Endothelial cell of umbilical vein (primary cell): Measurements from ENCODE around the gene ASPHD1. TPM values are rescaled to one million over a fixed set of nuclear protein-coding genes. Genes with fewer than 3 reads are reported as not detected.

Experiments
- BruUV-seq: library from RNA; stranded (reverse); fragments of 400-500 nt; replicated peaks from 2 replicates; lab custom pipeline; 2021; lab: Mats Ljungman, UMichigan
- CTCF ChIA-PET: fragments of 300-600, 350-600 bp; sonication (Branson Sonifier 250); formaldehyde crosslinking; loops from one replicate; lab custom pipeline; 2021; ENCODE audit warnings: antibody characterized with exemption, inconsistent platforms; lab: Charles Lee
- POLR2A ChIA-PET: fragments of 300-600, 350-600 bp; sonication (Branson Sonifier 250); formaldehyde crosslinking; loops from one replicate; lab custom pipeline; 2021; ENCODE audit warnings: antibody characterized with exemption, inconsistent platforms; lab: Charles Lee
- DNase-seq: peaks from one replicate; pipeline ENCODE4 v3.0.0-alpha.2; 2011; ENCODE audit warnings: low read depth, low spot score
- FAIRE-seq: peaks from 2 replicates; lab custom pipeline; 2011; peaks lifted over from hg19 to GRCh38; lab: Jason Lieb, UNC
- H2AFZ ChIP-seq: 2 replicates; pipeline ENCODE4 v1.6.0; 2012; ENCODE audit warnings: low read depth, low read length, control low read depth, inconsistent platforms
- H3K27ac ChIP-seq: 2 replicates; pipeline ENCODE4 v1.5.1; 2011; ENCODE audit warnings: low read depth, mild to moderate bottlenecking, control low read depth, low read length, moderate library complexity; ENCODE audit not compliant: insufficient read depth
- H3K27me3 ChIP-seq, 2 experiments: 2 replicates each; pipeline versions ENCODE4 v1.6.0 to v1.6.1; 2011; ENCODE audit warnings: low read length in 2 of 2, mixed read lengths in 1 of 2; ENCODE audit not compliant: control insufficient read depth in 2 of 2, insufficient read depth in 2 of 2
- H3K36me3 ChIP-seq, 2 experiments: 2 replicates in 1 of 2; 3 replicates in 1 of 2; pipeline ENCODE4 v1.5.1; 2011; ENCODE audit warnings: low read length in 2 of 2, mild to moderate bottlenecking in 1 of 2, moderate library complexity in 1 of 2; ENCODE audit not compliant: control insufficient read depth in 2 of 2, insufficient read depth in 2 of 2; ENCODE audit errors: extremely low read depth in 1 of 2
- H3K4me1 ChIP-seq: 3 replicates; pipeline ENCODE4 v1.5.1; 2011; ENCODE audit warnings: mild to moderate bottlenecking, low read length; ENCODE audit not compliant: control insufficient read depth, insufficient read depth; ENCODE audit errors: extremely low read depth
- H3K4me2 ChIP-seq: 2 replicates; pipeline ENCODE4 v1.6.1; 2011; ENCODE audit warnings: low read length, control low read depth, mixed read lengths; ENCODE audit not compliant: insufficient read depth
- H3K4me3 ChIP-seq, 3 experiments: fragments of 200-600 bp in 1 of 3; sonication (generic), shearing (Covaris generic) in 1 of 3; replicated peaks in 1 of 3; 2 replicates each; pipeline ENCODE4 v1.5.1; 2011 to 2016; ENCODE audit warnings: control low read depth in 3 of 3, low read length in 3 of 3, mild to moderate bottlenecking in 2 of 3, inconsistent platforms in 1 of 3, low read depth in 1 of 3, moderate library complexity in 1 of 3; ENCODE audit not compliant: insufficient read depth in 1 of 3
- H3K79me2 ChIP-seq: 2 replicates; pipeline ENCODE4 v1.6.0; 2012; ENCODE audit warnings: low read length, inconsistent platforms; ENCODE audit not compliant: control insufficient read depth, insufficient read depth
- H3K9ac ChIP-seq: replicated peaks from 2 replicates; pipeline ENCODE3; 2011; ENCODE audit warnings: low read length, control low read depth; ENCODE audit not compliant: insufficient read depth; ENCODE audit errors: extremely low read depth
- H3K9me1 ChIP-seq: replicated peaks from 3 replicates; pipeline ENCODE4 v1.6.0; 2011; ENCODE audit warnings: mild to moderate bottlenecking, low read length; ENCODE audit not compliant: control insufficient read depth, insufficient read depth; ENCODE audit errors: extremely low read depth
- H3K9me3 ChIP-seq: replicated peaks from 2 replicates; pipeline ENCODE4 v1.5.1; 2012; ENCODE audit warnings: low read length, inconsistent platforms; ENCODE audit not compliant: control insufficient read depth, insufficient read depth
- H4K20me1 ChIP-seq: replicated peaks from 2 replicates; pipeline ENCODE3; 2011; ENCODE audit warnings: mild to moderate bottlenecking, low read length; ENCODE audit not compliant: control insufficient read depth, insufficient read depth; ENCODE audit errors: extremely low read depth
- EZH2 ChIP-seq: IDR thresholded peaks from 2 replicates; pipeline ENCODE4 v1.6.1; 2012; ENCODE audit warnings: borderline replicate concordance, low read depth, mild to moderate bottlenecking, moderate library complexity, low read length, inconsistent platforms; ENCODE audit not compliant: severe bottlenecking
- FOS ChIP-seq: IDR thresholded peaks from 2 replicates; pipeline ENCODE4 v1.6.1; 2011; ENCODE audit warnings: mild to moderate bottlenecking, low read length, moderate library complexity, borderline replicate concordance; ENCODE audit not compliant: insufficient read depth
- GATA2 ChIP-seq: IDR thresholded peaks from 2 replicates; pipeline ENCODE4 v1.7.0; 2011; ENCODE audit warnings: low read depth, mild to moderate bottlenecking, moderate library complexity, mixed read lengths, low read length; ENCODE audit not compliant: insufficient read length, insufficient read depth
- JUN ChIP-seq: IDR thresholded peaks from 2 replicates; pipeline ENCODE4 v1.6.1; 2011; ENCODE audit warnings: borderline replicate concordance, low read depth; ENCODE audit not compliant: insufficient read length, insufficient read depth
- MAX ChIP-seq: IDR thresholded peaks from 2 replicates; pipeline ENCODE4 v1.6.1; 2011; ENCODE audit not compliant: insufficient read depth, insufficient read length
- MYC ChIP-seq: IDR thresholded peaks from one replicate; pipeline ENCODE4 v1.6.1; 2011; ENCODE audit warnings: mild to moderate bottlenecking, low read depth, low read length
- POLR2A ChIP-seq: IDR thresholded peaks from 2 replicates; pipeline ENCODE4 v1.6.1; 2012; ENCODE audit warnings: low read depth, mild to moderate bottlenecking, control low read depth, low read length
- POLR2AphosphoS5 ChIP-seq: IDR thresholded peaks from 2 replicates; pipeline ENCODE4 v1.6.1; 2012; ENCODE audit warnings: low read depth, mild to moderate bottlenecking, control low read depth, low read length, moderate library complexity; ENCODE audit not compliant: insufficient read depth
- dilution Hi-C: fragments of 300-500 bp; cut with MboI; formaldehyde crosslinking; loops from one replicate; pipeline ENCODE4 v1.15.0; 2019; ENCODE audit warnings: low sequenced_read_pairs; ENCODE audit not compliant: extremely low pct_ligation_motif_present
- intact Hi-C: fragments of 100-400 bp; cut with micrococcal nuclease; formaldehyde crosslinking; loops from one replicate; pipeline ENCODE4 v1.10.0; 2022
- polyA plus RNA-seq, 4 experiments: library from polyadenylated mRNA; depleted of rRNA in 3 of 4; stranded (reverse) in 3 of 4; unstranded in 1 of 4; fragments of >200 nt; gene quantifications; 2 replicates each; pipeline versions ENCODE4 v1.2.1 to v1.2.3, GENCODE V29; 2011 to 2012; ENCODE audit warnings: missing spikeins in 1 of 4
- total RNA-seq: library from RNA; stranded (reverse); gene quantifications from 2 replicates; pipeline ENCODE4 v1.2.3, GENCODE V29; 2021
- TF ChIP-seq, protein P1 (sequence below), 2 donors: IDR thresholded peaks; 1 replicate in 1 of 2; 2 replicates in 1 of 2; pipeline ENCODE4 v1.5.1; 2011; ENCODE audit warnings: low read length in 2 of 2, mild to moderate bottlenecking in 2 of 2, moderate library complexity in 2 of 2, control low read depth in 1 of 2, inconsistent platforms in 1 of 2, low read depth in 1 of 2; ENCODE audit not compliant: insufficient read depth in 1 of 2; ENCODE audit errors: extremely low read depth in 1 of 2

The ASPHD1 gene
- total and polyA plus RNA-seq, 2 donors (not counting 3 experiments of a cell fraction or from before 2014, with no cell fraction given) = 0.90 to 1.2 TPM

DNA sequence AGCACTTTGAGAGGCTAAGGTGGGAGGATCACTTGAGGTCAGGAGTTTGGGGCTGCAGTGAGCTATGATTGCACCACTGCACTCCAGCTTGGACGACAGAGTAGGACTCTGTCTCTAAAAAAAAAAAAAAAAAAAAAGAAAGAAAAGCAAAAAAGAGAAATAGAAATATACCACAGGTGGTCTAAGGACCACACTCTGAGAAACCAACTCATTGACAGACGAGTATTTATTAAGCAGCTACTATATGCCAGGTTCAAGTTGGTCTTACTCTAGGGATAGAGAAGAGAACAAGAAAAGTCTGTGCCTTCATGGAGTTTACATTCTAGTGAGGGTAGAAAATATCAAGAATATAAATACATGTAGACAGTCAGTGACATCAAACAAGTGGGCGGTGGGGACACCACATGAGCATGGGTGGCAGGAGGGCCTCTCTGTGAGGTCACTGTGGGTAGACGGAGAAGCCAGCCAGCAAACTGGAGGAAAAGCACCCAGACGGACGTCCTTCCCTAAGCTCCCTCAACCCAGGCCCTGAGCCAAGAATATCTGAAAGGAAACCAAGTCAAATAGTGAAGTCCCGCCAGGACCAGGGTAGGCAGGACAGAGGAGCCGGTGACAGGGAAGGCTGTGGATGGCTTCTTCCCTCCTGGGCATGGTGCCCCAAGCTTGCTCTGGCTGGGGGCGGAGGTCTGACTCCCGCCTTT lies 42.0 kb upstream of the ASPHD1 start:
- CTCF ChIA-PET = interaction anchor here (2.5 kb wide), 1 partner anchor 10 kb away, joined by 24 read pairs; no protein-coding TSS in a partner anchor
- peaks cover 0 to 19% of the 10 kb centered on the region in 2 experiments for H3K36me3 ChIP-seq
- POLR2A ChIA-PET = no interaction called here

More for the DNA sequence above, 42.0 kb upstream of the ASPHD1 start:
- TF ChIP-seq POLR2A = no peak
- TF ChIP-seq FOS = no peak
- no peak for TF ChIP-seq EZH2
- TF ChIP-seq, protein P1, sequence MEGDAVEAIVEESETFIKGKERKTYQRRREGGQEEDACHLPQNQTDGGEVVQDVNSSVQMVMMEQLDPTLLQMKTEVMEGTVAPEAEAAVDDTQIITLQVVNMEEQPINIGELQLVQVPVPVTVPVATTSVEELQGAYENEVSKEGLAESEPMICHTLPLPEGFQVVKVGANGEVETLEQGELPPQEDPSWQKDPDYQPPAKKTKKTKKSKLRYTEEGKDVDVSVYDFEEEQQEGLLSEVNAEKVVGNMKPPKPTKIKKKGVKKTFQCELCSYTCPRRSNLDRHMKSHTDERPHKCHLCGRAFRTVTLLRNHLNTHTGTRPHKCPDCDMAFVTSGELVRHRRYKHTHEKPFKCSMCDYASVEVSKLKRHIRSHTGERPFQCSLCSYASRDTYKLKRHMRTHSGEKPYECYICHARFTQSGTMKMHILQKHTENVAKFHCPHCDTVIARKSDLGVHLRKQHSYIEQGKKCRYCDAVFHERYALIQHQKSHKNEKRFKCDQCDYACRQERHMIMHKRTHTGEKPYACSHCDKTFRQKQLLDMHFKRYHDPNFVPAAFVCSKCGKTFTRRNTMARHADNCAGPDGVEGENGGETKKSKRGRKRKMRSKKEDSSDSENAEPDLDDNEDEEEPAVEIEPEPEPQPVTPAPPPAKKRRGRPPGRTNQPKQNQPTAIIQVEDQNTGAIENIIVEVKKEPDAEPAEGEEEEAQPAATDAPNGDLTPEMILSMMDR (IDR thresholded peaks at IDR 0.05; ENCODE audit: extremely low read depth in 1 of 2, insufficient read depth in 1 of 2, low read depth in 1 of 2, low read length in 2 of 2) = no peak
- no peak for TF ChIP-seq GATA2
- no peak for TF ChIP-seq JUN
- TF ChIP-seq POLR2AphosphoS5 = no peak
- no peak for TF ChIP-seq MYC
- TF ChIP-seq MAX = no peak
- Histone ChIP-seq H4K20me1 (no peaks in the 10 kb centered on the region), H3K4me1 (peaks cover 7% of the 10 kb centered on the region), H2AFZ (no peak overlapping the region), H3K4me3 (no peak overlapping the region), H3K79me2 (peaks cover 14% of the 10 kb centered on the region), H3K27ac (no peak overlapping the region), H3K4me2 (no peak overlapping the region), H3K9me3 (no peaks in the 10 kb centered on the region), H3K9ac (no peak overlapping the region), H3K9me1 (no peaks in the 10 kb centered on the region), H3K27me3 (no peaks in the 10 kb centered on the region)
- dilution Hi-C loops = no loop called here
- intact Hi-C loops = no loop called here
- no peak for FAIRE-seq
- DNase-seq = no peak
- BruUV-seq = TSS peak; percentile 12
